OCI-LY7 (cell line): ENCODE measurements around the gene FMNL2. TPM values are rescaled to one million over a fixed set of nuclear protein-coding genes. Genes with fewer than 3 reads are reported as not detected.

Experiments
- BruUV-seq: library from RNA; stranded (reverse); fragments of 400-500 nt; replicated peaks from 2 replicates; lab custom pipeline; 2021; lab: Mats Ljungman, UMichigan
- CTCF ChIA-PET: fragments of 300-600 bp; sonication (Branson Sonifier 250); formaldehyde crosslinking; loops from one replicate; lab custom pipeline; 2022; ENCODE audit warnings: antibody characterized with exemption; ENCODE audit not compliant: unreplicated experiment; lab: Charles Lee
- POLR2A ChIA-PET: fragments of 300-600 bp; sonication (Branson Sonifier 250); formaldehyde crosslinking; loops from one replicate; lab custom pipeline; 2022; ENCODE audit warnings: antibody characterized with exemption; lab: Charles Lee
- DNase-seq: peaks from one replicate; pipeline ENCODE4 v3.0.0-alpha.2; 2015; ENCODE audit warnings: low spot score
- H2AFZ ChIP-seq: fragments of 200-600 bp; sonication (generic), shearing (Covaris generic); 2 replicates; pipeline ENCODE4 v1.6.1; 2014; ENCODE audit warnings: mild to moderate bottlenecking, antibody characterized with exemption, low read length, moderate library complexity
- H3K27ac ChIP-seq: fragments of 200-600 bp; sonication (generic); 2 replicates; pipeline ENCODE4 v1.5.1; 2014; ENCODE audit warnings: mixed run types, low read depth, mild to moderate bottlenecking, moderate library complexity, low read length, inconsistent platforms; ENCODE audit not compliant: poor library complexity, severe bottlenecking
- H3K36me3 ChIP-seq: fragments of 200-600 bp; sonication (generic); 2 replicates; pipeline ENCODE4 v1.6.1; 2014; ENCODE audit warnings: mild to moderate bottlenecking, antibody characterized with exemption, low read length, moderate library complexity, mixed read lengths; ENCODE audit not compliant: insufficient read depth
- H3K4me1 ChIP-seq: fragments of 200-600 bp; sonication (generic); 2 replicates; pipeline ENCODE4 v1.5.1; 2014; ENCODE audit warnings: mild to moderate bottlenecking, low read length; ENCODE audit not compliant: insufficient read depth, poor library complexity, severe bottlenecking
- H3K4me2 ChIP-seq: fragments of 200-600 bp; sonication (generic); 2 replicates; pipeline ENCODE4 v1.6.1; 2014; ENCODE audit warnings: mild to moderate bottlenecking, low read length
- H3K4me3 ChIP-seq: fragments of 200-600 bp; sonication (generic); 2 replicates; pipeline ENCODE4 v1.5.1; 2014; ENCODE audit warnings: mild to moderate bottlenecking, low read depth, low read length; ENCODE audit not compliant: poor library complexity, severe bottlenecking
- H3K79me2 ChIP-seq: fragments of 200-600 bp; sonication (generic); 2 replicates; pipeline ENCODE4 v1.6.1; 2016; ENCODE audit warnings: low read depth, mild to moderate bottlenecking, low read length, moderate library complexity, mixed read lengths; ENCODE audit not compliant: insufficient read depth
- H3K9me2 ChIP-seq: fragments of 200-600 bp; sonication (generic); 2 replicates; pipeline ENCODE4 v1.6.1; 2016; ENCODE audit warnings: mild to moderate bottlenecking, low read length, mixed read lengths; ENCODE audit not compliant: insufficient read depth
- H3K9me3 ChIP-seq: fragments of 200-600 bp; sonication (generic); 2 replicates; pipeline ENCODE4 v1.6.1; 2014; ENCODE audit warnings: mild to moderate bottlenecking, mixed run types, low read length, mixed read lengths
- H4K20me1 ChIP-seq: fragments of 200-600 bp; sonication (generic); 2 replicates; pipeline ENCODE4 v1.6.1; 2014; ENCODE audit warnings: mild to moderate bottlenecking, antibody characterized with exemption, low read length, moderate library complexity, mixed read lengths; ENCODE audit not compliant: insufficient read depth
- CTCF ChIP-seq: fragments of 200-600 bp; sonication (generic); conservative IDR thresholded peaks from 2 replicates; pipeline ENCODE4 v1.5.1; 2014; ENCODE audit warnings: mild to moderate bottlenecking, antibody characterized with exemption, low read length, moderate library complexity, mixed read lengths
- EZH2phosphoT487 ChIP-seq: fragments of 200-600 bp; sonication (generic); IDR thresholded peaks from 2 replicates; pipeline ENCODE4 v1.6.1; 2018; ENCODE audit warnings: low read depth, borderline replicate concordance, mild to moderate bottlenecking, mixed run types, antibody characterized with exemption, low read length, moderate library complexity, mixed read lengths
- intact Hi-C: fragments of 100-400 bp; cut with micrococcal nuclease; formaldehyde crosslinking; loops from one replicate; pipeline ENCODE4 v1.10.0; 2022; ENCODE audit not compliant: unreplicated experiment
- total RNA-seq, 2 experiments: library from RNA; depleted of rRNA in 1 of 2; stranded (reverse); fragments of >200 nt in 1 of 2; shearing (Covaris generic) in 1 of 2; gene quantifications; 2 replicates each; pipeline ENCODE4 v1.2.3, GENCODE V29; 2014 to 2022

FMNL2 gene
- total RNA-seq, 2 experiments from 2014 or later = 0.03 to 0.21 TPM

- no peaks in the 10 kb centered on the region for H4K20me1 ChIP-seq
- TF ChIP-seq EZH2phosphoT487 (no peak), CTCF (no peak)
- no peak overlapping the region for H2AFZ ChIP-seq
- H3K9me2 ChIP-seq = no peaks in the 10 kb centered on the region
- no peaks in the 10 kb centered on the region for H3K79me2 ChIP-seq
- no peaks in the 10 kb centered on the region for H3K36me3 ChIP-seq
- CTCF ChIA-PET = no interaction called here
- no peak overlapping the region for H3K4me2 ChIP-seq
- H3K4me3 ChIP-seq = no peak overlapping the region
- H3K9me3 ChIP-seq = no peaks in the 10 kb centered on the region
- no peaks in the 10 kb centered on the region for H3K4me1 ChIP-seq
- POLR2A ChIA-PET = no interaction called here
- BruUV-seq = no TSS peak
- no peak for DNase-seq
- no peak overlapping the region for H3K27ac ChIP-seq
- intact Hi-C loops = no loop called here
Measured at GRCh38 chr2:152415796-152416195, 80.8 kb downstream of the FMNL2 start.

GRCh38 chr2:152418688-152419087, 83.7 kb downstream of the FMNL2 start:
- intact Hi-C loops = no loop called here
- CTCF ChIA-PET = no interaction called here
- TF ChIP-seq EZH2phosphoT487 (no peak), CTCF (no peak)
- Histone ChIP-seq H3K9me3 (no peaks in the 10 kb centered on the region), H3K4me2 (no peak overlapping the region), H3K79me2 (no peaks in the 10 kb centered on the region), H2AFZ (no peak overlapping the region), H3K36me3 (no peaks in the 10 kb centered on the region), H3K4me3 (no peak overlapping the region), H3K4me1 (no peaks in the 10 kb centered on the region), H3K27ac (no peak overlapping the region), H4K20me1 (no peaks in the 10 kb centered on the region), H3K9me2 (no peaks in the 10 kb centered on the region)
- POLR2A ChIA-PET = no interaction called here
- DNase-seq = no peak
- no TSS peak for BruUV-seq

- TF ChIP-seq CTCF (no peak), EZH2phosphoT487 (no peak)
- H4K20me1 ChIP-seq = no peaks in the 10 kb centered on the region
- H3K4me2 ChIP-seq = no peak overlapping the region
- H3K4me1 ChIP-seq = no peaks in the 10 kb centered on the region
- no peaks in the 10 kb centered on the region for H3K36me3 ChIP-seq
- no peak for DNase-seq
- no peak overlapping the region for H2AFZ ChIP-seq
- intact Hi-C loops = no loop called here
- no peak overlapping the region for H3K27ac ChIP-seq
- ChIA-PET CTCF (no interaction called here), POLR2A (no interaction called here)
- no peak overlapping the region for H3K4me3 ChIP-seq
- no peaks in the 10 kb centered on the region for H3K9me3 ChIP-seq
- H3K9me2 ChIP-seq = no peaks in the 10 kb centered on the region
- no TSS peak for BruUV-seq
- H3K79me2 ChIP-seq = no peaks in the 10 kb centered on the region
Measured at GRCh38 chr2:152419944-152420343, 85.0 kb downstream of the FMNL2 start.
